OCI-LY7 (cell line): ENCODE data around the gene DLGAP5. TPM values are rescaled to one million over a fixed set of nuclear protein-coding genes. Genes with fewer than 3 reads are reported as not detected.

Source experiments
- BruUV-seq: library from RNA; stranded (reverse); fragments of 400-500 nt; replicated peaks from 2 replicates; lab custom pipeline; 2021; lab: Mats Ljungman, UMichigan
- CTCF ChIA-PET: fragments of 300-600 bp; sonication (Branson Sonifier 250); formaldehyde crosslinking; loops from one replicate; lab custom pipeline; 2022; ENCODE audit warnings: antibody characterized with exemption; ENCODE audit not compliant: unreplicated experiment; lab: Charles Lee
- POLR2A ChIA-PET: fragments of 300-600 bp; sonication (Branson Sonifier 250); formaldehyde crosslinking; loops from one replicate; lab custom pipeline; 2022; ENCODE audit warnings: antibody characterized with exemption; lab: Charles Lee
- DNase-seq: peaks from one replicate; pipeline ENCODE4 v3.0.0-alpha.2; 2015; ENCODE audit warnings: low spot score
- H2AFZ ChIP-seq: fragments of 200-600 bp; sonication (generic), shearing (Covaris generic); 2 replicates; pipeline ENCODE4 v1.6.1; 2014; ENCODE audit warnings: mild to moderate bottlenecking, antibody characterized with exemption, low read length, moderate library complexity
- H3K27ac ChIP-seq: fragments of 200-600 bp; sonication (generic); 2 replicates; pipeline ENCODE4 v1.5.1; 2014; ENCODE audit warnings: mixed run types, low read depth, mild to moderate bottlenecking, moderate library complexity, low read length, inconsistent platforms; ENCODE audit not compliant: poor library complexity, severe bottlenecking
- H3K36me3 ChIP-seq: fragments of 200-600 bp; sonication (generic); 2 replicates; pipeline ENCODE4 v1.6.1; 2014; ENCODE audit warnings: mild to moderate bottlenecking, antibody characterized with exemption, low read length, moderate library complexity, mixed read lengths; ENCODE audit not compliant: insufficient read depth
- H3K4me1 ChIP-seq: fragments of 200-600 bp; sonication (generic); 2 replicates; pipeline ENCODE4 v1.5.1; 2014; ENCODE audit warnings: mild to moderate bottlenecking, low read length; ENCODE audit not compliant: insufficient read depth, poor library complexity, severe bottlenecking
- H3K4me2 ChIP-seq: fragments of 200-600 bp; sonication (generic); 2 replicates; pipeline ENCODE4 v1.6.1; 2014; ENCODE audit warnings: mild to moderate bottlenecking, low read length
- H3K4me3 ChIP-seq: fragments of 200-600 bp; sonication (generic); 2 replicates; pipeline ENCODE4 v1.5.1; 2014; ENCODE audit warnings: mild to moderate bottlenecking, low read depth, low read length; ENCODE audit not compliant: poor library complexity, severe bottlenecking
- H3K79me2 ChIP-seq: fragments of 200-600 bp; sonication (generic); 2 replicates; pipeline ENCODE4 v1.6.1; 2016; ENCODE audit warnings: low read depth, mild to moderate bottlenecking, low read length, moderate library complexity, mixed read lengths; ENCODE audit not compliant: insufficient read depth
- H3K9me2 ChIP-seq: fragments of 200-600 bp; sonication (generic); 2 replicates; pipeline ENCODE4 v1.6.1; 2016; ENCODE audit warnings: mild to moderate bottlenecking, low read length, mixed read lengths; ENCODE audit not compliant: insufficient read depth
- H3K9me3 ChIP-seq: fragments of 200-600 bp; sonication (generic); 2 replicates; pipeline ENCODE4 v1.6.1; 2014; ENCODE audit warnings: mild to moderate bottlenecking, mixed run types, low read length, mixed read lengths
- H4K20me1 ChIP-seq: fragments of 200-600 bp; sonication (generic); 2 replicates; pipeline ENCODE4 v1.6.1; 2014; ENCODE audit warnings: mild to moderate bottlenecking, antibody characterized with exemption, low read length, moderate library complexity, mixed read lengths; ENCODE audit not compliant: insufficient read depth
- CTCF ChIP-seq: fragments of 200-600 bp; sonication (generic); conservative IDR thresholded peaks from 2 replicates; pipeline ENCODE4 v1.5.1; 2014; ENCODE audit warnings: mild to moderate bottlenecking, antibody characterized with exemption, low read length, moderate library complexity, mixed read lengths
- EZH2phosphoT487 ChIP-seq: fragments of 200-600 bp; sonication (generic); IDR thresholded peaks from 2 replicates; pipeline ENCODE4 v1.6.1; 2018; ENCODE audit warnings: low read depth, borderline replicate concordance, mild to moderate bottlenecking, mixed run types, antibody characterized with exemption, low read length, moderate library complexity, mixed read lengths
- intact Hi-C: fragments of 100-400 bp; cut with micrococcal nuclease; formaldehyde crosslinking; loops from one replicate; pipeline ENCODE4 v1.10.0; 2022; ENCODE audit not compliant: unreplicated experiment
- total RNA-seq, 2 experiments: library from RNA; depleted of rRNA in 1 of 2; stranded (reverse); fragments of >200 nt in 1 of 2; shearing (Covaris generic) in 1 of 2; gene quantifications; 2 replicates each; pipeline ENCODE4 v1.2.3, GENCODE V29; 2014 to 2022

DLGAP5 gene
- total RNA-seq, 2 experiments from 2014 or later: 57.6 to 92.2 TPM

- DNase-seq: no peak
- H3K36me3 ChIP-seq: no peaks in the 10 kb centered on the region
- H3K4me2 ChIP-seq: no peak overlapping the region
- ChIA-PET CTCF (no interaction called here), POLR2A (interaction anchor here (0.6 kb wide), 1 partner anchor 139 kb away, joined by 3 read pairs; no protein-coding TSS in a partner anchor)
- no peak for TF ChIP-seq CTCF
- TF ChIP-seq EZH2phosphoT487: no peak
- no peak overlapping the region for H3K4me3 ChIP-seq
- H3K4me1 ChIP-seq: no peaks in the 10 kb centered on the region
- H2AFZ ChIP-seq: no peak overlapping the region
- intact Hi-C loops: no loop called here
- H3K9me2 ChIP-seq: no peaks in the 10 kb centered on the region
- no peak overlapping the region for H3K27ac ChIP-seq
- no peaks in the 10 kb centered on the region for H3K9me3 ChIP-seq
- no peaks in the 10 kb centered on the region for H4K20me1 ChIP-seq
- no peaks in the 10 kb centered on the region for H3K79me2 ChIP-seq
- BruUV-seq: no TSS peak
Observed at GRCh38 chr14:55121628-55122439, 69.6 kb downstream of the DLGAP5 start.

- H3K4me2 ChIP-seq: no peak overlapping the region
- POLR2A ChIA-PET: interaction anchor here (0.6 kb wide), 1 partner anchor 140 kb away, joined by 3 read pairs; no protein-coding TSS in a partner anchor
- no peak overlapping the region for H3K4me3 ChIP-seq
- CTCF ChIA-PET: no interaction called here
- TF ChIP-seq CTCF: no peak
- TF ChIP-seq EZH2phosphoT487: no peak
- no peak overlapping the region for H3K27ac ChIP-seq
- H3K4me1 ChIP-seq: no peaks in the 10 kb centered on the region
- no peaks in the 10 kb centered on the region for H4K20me1 ChIP-seq
- H2AFZ ChIP-seq: no peak overlapping the region
- H3K9me2 ChIP-seq: no peaks in the 10 kb centered on the region
- BruUV-seq: no TSS peak
- H3K79me2 ChIP-seq: no peaks in the 10 kb centered on the region
- H3K36me3 ChIP-seq: no peaks in the 10 kb centered on the region
- intact Hi-C loops: no loop called here
- no peak for DNase-seq
- H3K9me3 ChIP-seq: no peaks in the 10 kb centered on the region
Observed at GRCh38 chr14:55120571-55121495, 70.6 kb downstream of the DLGAP5 start.
